Omental fat pad (tissue), 4 donors: ENCODE data around the gene LEMD1. TPM values are rescaled to one million over a fixed set of nuclear protein-coding genes. Genes with fewer than 3 reads are reported as not detected.

Experiments used
- ATAC-seq: fragments of 150-250 bp; one replicate; pipeline ENCODE4 v1.9.1; 2016; ENCODE audit warnings: mild to moderate bottlenecking, moderate library complexity; ENCODE audit not compliant: low FRiP score
- DNase-seq: peaks from one replicate; pipeline ENCODE4 v3.0.0-alpha.2; 2019; ENCODE audit warnings: low spot score
- CTCF ChIP-seq, 3 donors: fragments of 450-650 bp; IDR thresholded peaks; one replicate each; pipeline ENCODE4 v1.5.1; 2016 to 2017; ENCODE audit warnings: antibody characterized with exemption in 3 of 3, mild to moderate bottlenecking in 3 of 3, moderate library complexity in 2 of 3
- total RNA-seq, 4 donors: library from RNA; depleted of rRNA; stranded (reverse); fragments of >200 nt; gene quantifications; one replicate each; pipeline ENCODE4 v1.1.0, GENCODE V29; 2016

The LEMD1 gene
- total RNA-seq, 4 donors from 2014 or later, result 1.7 TPM; not detected in 3

DNA sequence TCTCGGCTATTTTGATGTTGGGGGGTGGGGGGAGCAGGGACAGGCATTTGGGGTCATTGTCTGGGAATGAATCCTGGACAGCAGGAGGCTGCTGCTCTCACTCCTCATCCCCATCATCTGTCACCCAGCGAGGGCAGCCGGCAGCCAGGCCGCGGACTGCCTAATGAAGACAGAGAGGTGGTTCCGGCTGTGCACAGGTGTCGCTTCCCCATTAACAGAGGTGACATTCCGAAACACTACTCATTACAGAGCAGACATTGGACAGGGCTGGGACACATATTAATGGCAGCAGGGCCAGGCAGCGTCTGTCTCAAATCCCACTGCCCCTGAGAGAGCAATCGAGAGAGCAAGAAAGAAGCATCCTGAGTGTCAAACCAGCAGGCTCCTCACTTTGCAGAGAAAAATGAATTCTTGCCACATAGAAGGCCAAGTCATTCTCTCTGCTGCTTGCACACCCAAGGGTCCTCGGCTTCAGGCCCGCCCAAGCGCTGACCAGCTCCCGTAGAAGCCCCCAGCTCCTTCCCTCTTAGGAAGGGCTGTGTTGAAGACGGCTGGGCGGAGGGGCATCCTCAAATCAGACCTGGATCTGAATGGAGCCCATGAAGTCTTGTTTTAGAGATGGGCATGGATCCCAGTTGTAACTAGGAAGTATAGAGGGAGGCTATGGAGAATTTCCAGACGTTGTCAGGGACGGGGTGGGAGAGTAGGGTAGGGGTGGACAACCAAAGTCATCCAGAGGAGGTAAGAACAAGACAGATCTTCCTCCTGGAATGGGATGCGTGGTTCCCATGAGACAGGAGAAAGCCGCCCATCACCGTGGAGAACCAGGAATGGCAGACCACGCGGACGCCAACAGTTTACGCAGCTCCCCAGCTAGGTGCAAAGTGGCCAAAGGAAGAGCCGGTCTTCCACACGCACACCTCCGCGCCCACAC is 8.2 kb upstream of the LEMD1 start:
- no peak for TF ChIP-seq CTCF (IDR thresholded peaks at IDR 0.05)
- DNase-seq, result no peak
- no peak for ATAC-seq

DNA sequence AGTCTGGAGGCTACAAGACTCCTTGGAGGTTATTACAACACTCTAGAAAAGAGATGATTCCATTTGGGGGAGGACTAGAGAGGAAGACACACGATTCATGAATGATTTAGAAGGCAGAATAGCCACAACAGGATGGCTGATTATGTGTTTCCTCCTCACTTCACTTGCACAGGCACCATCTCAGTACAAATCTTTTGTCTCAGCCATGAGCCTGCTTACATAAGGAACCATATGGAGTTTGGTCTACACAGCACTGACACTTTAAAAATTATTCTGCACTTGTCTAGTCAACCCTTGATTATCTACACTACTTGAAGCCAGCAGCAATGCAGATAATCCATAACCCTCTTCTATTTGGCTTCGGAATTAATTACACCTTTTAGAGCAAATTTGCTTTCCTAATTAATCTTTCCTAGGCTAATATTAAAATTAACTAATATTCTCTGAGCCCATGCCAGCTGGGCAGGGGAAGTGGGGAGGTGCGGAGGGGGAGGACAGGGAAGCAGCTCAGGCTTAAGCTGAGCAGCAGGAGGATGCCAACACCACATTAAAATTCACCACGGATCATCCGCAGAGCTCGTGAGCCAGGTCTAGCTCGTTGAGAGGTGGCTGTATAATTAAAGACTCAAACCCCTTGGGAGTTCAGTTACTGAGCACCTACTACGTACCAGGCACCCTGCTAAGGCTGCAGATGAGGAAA is 3.2 kb upstream of the LEMD1 start:
- ATAC-seq, result no peak
- DNase-seq, result no peak
- TF ChIP-seq CTCF (IDR thresholded peaks at IDR 0.05), result no peak

DNA sequence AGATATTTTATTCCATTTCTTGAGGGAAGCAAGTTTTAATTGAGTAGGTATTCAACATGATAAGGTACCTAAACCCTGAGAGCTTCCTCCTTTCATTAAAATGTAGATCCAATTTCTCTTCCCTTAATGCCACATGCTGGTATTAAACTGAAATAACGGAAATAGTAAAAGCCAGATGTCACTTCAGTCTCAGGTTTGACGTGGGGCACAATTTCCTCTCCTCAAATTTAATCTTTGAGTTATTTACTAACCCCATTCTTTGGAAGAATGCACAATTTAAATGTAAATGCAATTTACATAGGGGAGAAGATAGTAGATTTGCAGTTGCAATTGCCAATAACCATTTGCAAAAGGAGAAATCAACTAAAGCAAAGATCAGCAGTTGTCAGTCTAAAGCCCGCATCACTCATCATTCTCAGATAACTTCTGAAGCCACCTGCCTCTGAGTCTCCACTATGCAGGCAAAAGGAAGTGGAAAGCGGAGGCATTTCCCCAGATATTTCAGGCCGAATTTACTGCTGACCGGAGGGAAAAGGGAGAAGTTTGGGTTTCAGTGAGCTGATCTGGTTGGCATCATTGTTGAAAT is 2.1 kb upstream of the LEMD1 start:
- ATAC-seq (no peak), DNase-seq (no peak)
- TF ChIP-seq CTCF (IDR thresholded peaks at IDR 0.05), result no peak

GRCh38 chr1:205422993-205423642 is 1.3 kb upstream of the LEMD1 start:
- no peak for ATAC-seq
- no peak for TF ChIP-seq CTCF (IDR thresholded peaks at IDR 0.05)
- no peak for DNase-seq

- ATAC-seq (no peak), DNase-seq (no peak)
- TF ChIP-seq CTCF (IDR thresholded peaks at IDR 0.05), result no peak
These were observed 918 bp downstream of the LEMD1 start for GRCh38 chr1:205420938-205421337.

DNA sequence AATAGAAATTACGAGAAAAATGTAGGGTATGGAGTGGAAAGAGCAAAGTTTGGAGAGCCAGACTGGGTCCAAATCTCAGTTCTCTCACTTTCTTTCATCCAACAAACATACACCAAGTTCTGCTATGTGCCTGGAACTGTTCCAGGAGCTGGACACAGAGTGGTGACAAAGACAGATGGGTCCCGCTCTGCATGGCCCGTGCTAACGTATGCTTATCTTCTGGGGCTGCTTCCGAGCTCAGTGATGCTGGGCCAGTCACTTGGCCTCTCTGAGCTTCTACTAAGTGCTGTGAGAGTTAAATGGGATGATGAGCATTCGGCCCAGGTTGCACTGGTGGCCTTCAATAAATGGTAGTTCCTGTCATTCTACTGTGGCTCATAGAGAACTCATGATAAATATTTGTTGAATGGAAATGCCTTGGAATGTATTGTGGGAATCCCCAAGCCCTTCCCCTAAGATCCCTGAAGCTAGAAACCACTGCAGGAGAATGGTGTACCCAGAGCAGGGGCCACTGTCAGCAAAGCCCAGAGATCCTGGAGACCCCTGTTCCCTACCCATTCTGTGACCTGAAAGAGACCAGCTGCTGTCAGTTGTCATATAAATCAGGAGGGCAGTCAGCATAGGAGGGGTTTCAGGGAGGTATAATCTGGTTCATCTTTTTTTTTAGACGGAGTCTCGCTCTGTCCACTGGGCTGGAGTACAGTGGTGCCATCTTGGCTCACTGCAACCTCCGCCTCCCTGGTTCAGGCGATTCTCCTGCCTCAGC is 3.8 kb downstream of the LEMD1 start:
- DNase-seq (no peak), ATAC-seq (no peak)
- no peak for TF ChIP-seq CTCF (IDR thresholded peaks at IDR 0.05)
